H54 (cell line): Measurements from ENCODE around the gene CYP4F22.
"Not testable (repeated sequence)": the region's sequence is repeated elsewhere in the genome, so short reads cannot be mapped to it uniquely, and the experiment has no call there.

Source experiments
- DNase-seq: peaks from one replicate; pipeline ENCODE4 v3.0.0; 2011; ENCODE audit warnings: low spot score, mixed read lengths; ENCODE audit not compliant: insufficient read length
- FAIRE-seq: peaks from 3 replicates; lab custom pipeline; 2011; peaks lifted over from hg19 to GRCh38; lab: Jason Lieb, UNC
- POLR2A ChIP-seq: IDR thresholded peaks from 2 replicates; pipeline ENCODE4 v1.6.1; 2011; ENCODE audit warnings: low read depth, mild to moderate bottlenecking, low read length

Gene CYP4F22

GRCh38 chr19:15584095-15584494 lies 75.8 kb downstream of the CYP4F22 start:
- FAIRE-seq (no peak), DNase-seq (no peak)
- no peak for TF ChIP-seq POLR2A

- FAIRE-seq, result no peak
- peak; percentile 78 for DNase-seq
- no peak for TF ChIP-seq POLR2A
These were observed 76.3 kb downstream of the CYP4F22 start for GRCh38 chr19:15584541-15585115.

- no peak for DNase-seq
- no peak for FAIRE-seq
- TF ChIP-seq POLR2A, result no peak
These were observed 79.3 kb downstream of the CYP4F22 start for GRCh38 chr19:15587663-15588062.

- FAIRE-seq (no peak), DNase-seq (no peak)
- no peak for TF ChIP-seq POLR2A
These were observed 79.9 kb downstream of the CYP4F22 start for GRCh38 chr19:15588265-15588664.

- FAIRE-seq (no peak), DNase-seq (no peak)
- TF ChIP-seq POLR2A, result no peak
These were observed 81.6 kb downstream of the CYP4F22 start for GRCh38 chr19:15589760-15590451.

GRCh38 chr19:15591796-15592195 lies 83.5 kb downstream of the CYP4F22 start:
- FAIRE-seq, result no peak
- TF ChIP-seq POLR2A, result no peak
- no peak for DNase-seq

GRCh38 chr19:15592506-15592905 lies 84.2 kb downstream of the CYP4F22 start:
- FAIRE-seq, DNase-seq: not testable (repeated sequence)

GRCh38 chr19:15593766-15594165 lies 85.4 kb downstream of the CYP4F22 start:
- not testable (repeated sequence) for DNase-seq, FAIRE-seq

GRCh38 chr19:15595069-15595468 lies 86.7 kb downstream of the CYP4F22 start:
- DNase-seq (no peak), FAIRE-seq (no peak)
- no peak for TF ChIP-seq POLR2A
